Heart left ventricle (tissue), 13 donors: ENCODE results near the gene OSTF1.

Source experiments
- POLR2A ChIP-seq, 2 donors: fragments of 450-650 bp; IDR thresholded peaks; one replicate each; pipeline ENCODE4 v1.6.1; 2017; ENCODE audit warnings: antibody characterized with exemption in 2 of 2, mild to moderate bottlenecking in 2 of 2, moderate library complexity in 2 of 2
- TF ChIP-seq, protein P1 (sequence below), 12 donors: fragments of 200-600 bp; sonication (generic) in 4 of 12; IDR thresholded peaks; one replicate each; pipeline versions ENCODE4 v1.5.0 to v1.8.0; 2018 to 2022; ENCODE audit warnings: antibody characterized with exemption in 12 of 12, mild to moderate bottlenecking in 5 of 12
- donor health status: ischemic (EF 13 %, LVEDD 7.1; RV severe dilation, severe dysfunction).
- donor health status: DM: no; HTN: yes; CAD: no.
- donor health status: DM: no; HTN: no; CAD: no.
- donor health status: ischemic (EF 25% LVEDD 6.9; RV normal size, moderate dysfunction).
- donor health status: ischemic (EF 25% LVEDD 5.7; RV mildly dilated, moderate dysfunction).
- donor health status: ischemic (EF 35%, LVEDD 5.7; RV mildly dilated, moderate dysfunction).
- donor health status: nonischemic (EF 11% LVEDD 7.7; RV severe dilation, severe dysfunction).
- donor health status: DM: yes; HTN: yes; CAD: no.
- donor health status: PGD.
- donor health status: ischemic (EF 29% LVEDD 5.4; RV normal size, mild dysfunction).
- donor health status: nonischemic (EF 23%, LVEDD 6.1; RV moderate dilation, normal function).

GRCh38 chr9:75117564-75117963, 29.2 kb downstream of the OSTF1 start:
- TF ChIP-seq, protein P1, sequence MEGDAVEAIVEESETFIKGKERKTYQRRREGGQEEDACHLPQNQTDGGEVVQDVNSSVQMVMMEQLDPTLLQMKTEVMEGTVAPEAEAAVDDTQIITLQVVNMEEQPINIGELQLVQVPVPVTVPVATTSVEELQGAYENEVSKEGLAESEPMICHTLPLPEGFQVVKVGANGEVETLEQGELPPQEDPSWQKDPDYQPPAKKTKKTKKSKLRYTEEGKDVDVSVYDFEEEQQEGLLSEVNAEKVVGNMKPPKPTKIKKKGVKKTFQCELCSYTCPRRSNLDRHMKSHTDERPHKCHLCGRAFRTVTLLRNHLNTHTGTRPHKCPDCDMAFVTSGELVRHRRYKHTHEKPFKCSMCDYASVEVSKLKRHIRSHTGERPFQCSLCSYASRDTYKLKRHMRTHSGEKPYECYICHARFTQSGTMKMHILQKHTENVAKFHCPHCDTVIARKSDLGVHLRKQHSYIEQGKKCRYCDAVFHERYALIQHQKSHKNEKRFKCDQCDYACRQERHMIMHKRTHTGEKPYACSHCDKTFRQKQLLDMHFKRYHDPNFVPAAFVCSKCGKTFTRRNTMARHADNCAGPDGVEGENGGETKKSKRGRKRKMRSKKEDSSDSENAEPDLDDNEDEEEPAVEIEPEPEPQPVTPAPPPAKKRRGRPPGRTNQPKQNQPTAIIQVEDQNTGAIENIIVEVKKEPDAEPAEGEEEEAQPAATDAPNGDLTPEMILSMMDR (IDR thresholded peaks at IDR 0.05), result no peak
- TF ChIP-seq POLR2A (IDR thresholded peaks at IDR 0.05), result no peak
